NCI-H128 (cell line): Measurements from ENCODE around the gene TCEAL7.

Experiments
- DNase-seq: peaks from one replicate; lab custom pipeline; 2025; ENCODE audit not compliant: unreplicated experiment; lab: John Stamatoyannopoulos, UW

The TCEAL7 gene

GRCh38 chrX:103363046-103363445 lies 33.0 kb downstream of the TCEAL7 start:
- no peak for DNase-seq

GRCh38 chrX:103367502-103367901 lies 37.5 kb downstream of the TCEAL7 start:
- no peak for DNase-seq

GRCh38 chrX:103369479-103369878 lies 39.4 kb downstream of the TCEAL7 start:
- no peak for DNase-seq

- DNase-seq, result no peak
Measured at GRCh38 chrX:103372886-103373285, 42.8 kb downstream of the TCEAL7 start.

- DNase-seq, result no peak
Measured at GRCh38 chrX:103373581-103373980, 43.5 kb downstream of the TCEAL7 start.

- peak; percentile 51 for DNase-seq
Measured at GRCh38 chrX:103376118-103376978, 46.3 kb downstream of the TCEAL7 start, which contains the start of gene BEX3. BEX3 (plus strand) TSS chrX:103376538; CDS start chrX:103377522, 984 bp downstream.

GRCh38 chrX:103376979-103377324 lies 46.9 kb downstream of the TCEAL7 start:
- no peak for DNase-seq

- DNase-seq, result no peak
Measured at GRCh38 chrX:103378990-103379389, 49.0 kb downstream of the TCEAL7 start.
